ENCODE measurements around the gene SLC34A1. TPM values are rescaled to one million over a fixed set of nuclear protein-coding genes. Genes with fewer than 3 reads are reported as not detected.
A peak's percentile ranks its signal among the peaks of the same experiment; 100 is the strongest.

The SLC34A1 gene
- total and polyA plus RNA-seq, 11 donors = not detected

- intact Hi-C loops (cut with DNase I) = loop anchor here in 2 of 10 donors (5.0 to 10.0 kb wide), 3 partner anchors 65 to 268 kb away; partner anchors contain the start of gene MXD3 (in 1 of the 2)
- 25 to 36% (median 28%) methylated on average over 11 of the region's 11 CpGs for WGBS, 4 donors
- Histone ChIP-seq H3K27me3 (peaks cover 0 to 23% (median 0%) of the 10 kb centered on the region in 9 donors), H3K36me3 (no peaks in the 10 kb centered on the region), H3K4me1 (no peaks in the 10 kb centered on the region), H3K9me3 (no peaks in the 10 kb centered on the region), H3K27ac (no peak overlapping the region), H3K4me3 (no peak overlapping the region)
- TF ChIP-seq POLR2A (IDR thresholded peaks at IDR 0.05) = no peak
- peak in 9 of 12 donors; percentile 9 to 41 (median 25) for TF ChIP-seq CTCF (IDR thresholded peaks at IDR 0.05)
- peak in 3 of 4 donors; percentile 49 to 68 (median 67) for ATAC-seq
- no peak for DNase-seq
These were observed 1.7 kb upstream of the SLC34A1 start for GRCh38 chr5:177382423-177383029.

GRCh38 chr5:177383181-177383580 lies 1.1 kb upstream of the SLC34A1 start:
- intact Hi-C loops (cut with DNase I) = loop anchor here in 2 of 10 donors (5.0 to 10.0 kb wide), 3 partner anchors 66 to 268 kb away; partner anchors contain the start of gene MXD3 (in 1 of the 2)
- TF ChIP-seq CTCF (IDR thresholded peaks at IDR 0.05) = no peak
- TF ChIP-seq POLR2A (IDR thresholded peaks at IDR 0.05) = no peak
- H3K36me3 ChIP-seq = no peaks in the 10 kb centered on the region
- H3K27me3 ChIP-seq = peaks cover 0 to 27% (median 0%) of the 10 kb centered on the region in 9 donors
- no peak overlapping the region for H3K27ac ChIP-seq
- no peaks in the 10 kb centered on the region for H3K9me3 ChIP-seq
- no peak for DNase-seq
- WGBS, 4 donors = 85 to 91% (median 86%) methylated on average over 9 of the region's 9 CpGs
- ATAC-seq = no peak
- H3K4me3 ChIP-seq = no peak overlapping the region
- no peaks in the 10 kb centered on the region for H3K4me1 ChIP-seq

- Histone ChIP-seq H3K27ac (no peak overlapping the region), H3K4me3 (no peak overlapping the region), H3K4me1 (peaks cover 0 to 22% (median 0%) of the 10 kb centered on the region in 12 donors), H3K9me3 (no peaks in the 10 kb centered on the region), H3K27me3 (peaks cover 0 to 41% (median 0%) of the 10 kb centered on the region in 9 donors), H3K36me3 (no peaks in the 10 kb centered on the region)
- ATAC-seq = no peak
- WGBS, 4 donors = 65 to 93% (median 71%) methylated on average over 3 to 11 of the region's 11 CpGs
- intact Hi-C loops (cut with DNase I) = loop anchor here in 2 of 10 donors (10.0 kb wide), 2 partner anchors 71 to 271 kb away; partner anchors contain the start of gene MXD3 (in 1 of the 2)
- no peak for DNase-seq
- no peak for TF ChIP-seq CTCF (IDR thresholded peaks at IDR 0.05)
- no peak for TF ChIP-seq POLR2A (IDR thresholded peaks at IDR 0.05)
These were observed 1.5 kb downstream of the SLC34A1 start for GRCh38 chr5:177385720-177386119.

GRCh38 chr5:177386542-177386941 lies 2.3 kb downstream of the SLC34A1 start:
- no peak overlapping the region for H3K27ac ChIP-seq
- WGBS, 4 donors = 86 to 91% (median 90%) methylated on average over 7 to 8 of the region's 8 CpGs
- H3K4me3 ChIP-seq = no peak overlapping the region
- peaks cover 0 to 25% (median 0%) of the 10 kb centered on the region in 12 donors for H3K4me1 ChIP-seq
- ATAC-seq (no peak), DNase-seq (no peak)
- no peak for TF ChIP-seq CTCF (IDR thresholded peaks at IDR 0.05)
- no peak for TF ChIP-seq POLR2A (IDR thresholded peaks at IDR 0.05)
- no peaks in the 10 kb centered on the region for H3K36me3 ChIP-seq
- no peaks in the 10 kb centered on the region for H3K9me3 ChIP-seq
- H3K27me3 ChIP-seq = peaks cover 0 to 35% (median 0%) of the 10 kb centered on the region in 9 donors
- intact Hi-C loops (cut with DNase I) = loop anchor here in 2 of 10 donors (10.0 kb wide), 2 partner anchors 72 to 272 kb away; partner anchors contain the start of gene MXD3 (in 1 of the 2)
